EL (cell line): Measurements from ENCODE around the gene CEP120.
"Not testable (repeated sequence)": the region's sequence is repeated elsewhere in the genome, so short reads cannot be mapped to it uniquely, and the experiment has no call there.

Source experiments
- DNase-seq: peaks from one replicate; pipeline ENCODE4 v3.0.0-alpha.2; 2016

The CEP120 gene

DNA sequence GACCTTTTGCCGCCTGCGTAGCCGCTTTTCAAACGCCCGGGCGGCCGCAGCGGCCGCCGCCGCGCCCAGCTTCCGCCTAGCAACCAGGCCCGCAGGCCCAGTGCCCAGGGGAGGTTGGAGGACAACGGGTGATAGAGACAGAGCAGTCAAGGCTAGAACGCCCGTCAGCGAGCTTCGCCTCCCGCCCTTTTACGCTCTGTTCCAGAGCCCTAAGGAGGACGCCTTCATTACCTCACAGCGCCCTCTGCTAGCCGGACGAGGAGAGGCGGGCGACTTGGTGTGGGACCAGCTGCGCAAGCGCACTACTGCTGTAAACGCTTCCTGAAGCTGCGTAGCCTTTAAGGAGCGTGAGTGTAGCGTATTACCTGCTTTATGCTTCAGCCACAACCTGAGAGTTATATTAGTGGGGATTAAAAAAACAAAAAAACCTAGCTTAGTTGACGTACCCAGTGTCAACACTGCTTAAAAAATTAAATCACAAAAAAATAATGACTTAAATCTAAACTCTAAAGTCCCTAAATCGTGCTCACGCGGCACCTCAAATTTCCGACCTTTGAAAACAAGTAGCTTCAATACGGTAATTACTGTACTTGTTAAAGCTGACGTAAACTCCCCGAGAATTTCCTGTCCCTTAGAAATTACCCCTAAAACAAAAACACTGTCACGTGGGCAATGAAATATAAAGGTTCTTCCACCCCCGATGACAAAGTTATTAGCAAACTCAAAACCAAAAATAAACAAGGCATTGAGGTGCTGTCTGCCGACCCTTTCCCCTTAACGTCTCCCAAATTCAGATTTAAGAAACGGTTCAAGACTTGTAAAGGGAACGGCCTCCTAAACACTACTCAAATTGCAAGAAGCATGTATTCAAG lies at the start of gene CEP120:
CEP120 (minus strand) TSS at position 126 of the 872 bp plus-strand sequence. CDS start 405 bp downstream, outside the sequence.
- DNase-seq, result peak; percentile 99

DNA sequence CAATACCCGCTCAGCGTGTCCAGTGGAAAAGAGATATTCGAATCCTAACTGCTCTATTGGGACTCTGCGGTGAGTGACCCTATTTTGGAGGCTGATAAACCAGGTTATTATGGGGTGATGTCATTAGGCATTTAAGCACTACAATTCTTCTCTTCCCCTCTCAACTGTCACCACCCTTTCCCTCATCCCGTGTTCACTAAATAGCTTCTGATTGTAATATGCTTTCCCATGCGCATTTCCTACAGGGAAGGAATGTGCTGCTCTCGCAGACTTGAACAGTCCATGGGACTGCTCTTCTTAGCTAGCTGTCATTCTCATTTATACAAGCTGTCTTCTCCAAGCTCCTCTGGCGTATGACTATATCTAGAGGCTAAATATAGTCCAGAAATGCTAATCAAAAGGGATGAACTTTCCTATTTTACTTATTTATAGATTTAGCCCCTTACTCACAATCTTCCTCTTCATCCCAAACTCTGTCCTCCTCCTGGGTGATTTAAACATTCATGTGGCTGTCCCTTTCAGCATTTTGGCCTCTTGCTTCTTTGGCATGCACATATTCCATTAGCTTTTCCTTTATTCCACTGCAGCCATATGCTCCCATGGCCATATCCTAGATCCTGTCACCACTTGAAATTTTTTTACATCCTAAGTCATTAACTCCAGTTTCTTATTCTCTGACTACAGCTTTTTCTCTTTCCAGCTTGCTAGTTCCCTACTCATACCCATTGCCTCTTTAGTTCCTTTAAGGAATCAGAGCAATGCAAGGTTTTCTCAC lies 49.1 kb upstream of the CEP120 start:
- no peak for DNase-seq

DNA sequence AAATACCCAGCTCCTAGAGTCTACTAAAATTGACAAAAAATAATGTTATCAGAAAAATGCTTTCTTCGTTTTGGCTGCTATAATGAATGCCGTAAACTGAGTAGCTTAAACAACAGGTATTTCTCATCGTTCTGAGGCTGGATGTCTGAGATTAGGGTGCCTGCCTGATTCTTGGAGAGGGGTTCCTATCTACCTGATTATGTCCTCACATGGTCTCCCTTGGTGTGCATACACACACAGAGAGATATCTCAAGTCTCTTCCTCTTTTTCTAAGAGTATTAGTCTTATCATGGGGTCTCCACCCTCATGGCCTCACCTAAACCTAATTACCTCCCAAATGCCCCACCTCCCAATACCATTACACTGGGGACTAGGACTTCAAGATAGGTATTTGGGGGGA lies 48.2 kb upstream of the CEP120 start:
- DNase-seq, result no peak

DNA sequence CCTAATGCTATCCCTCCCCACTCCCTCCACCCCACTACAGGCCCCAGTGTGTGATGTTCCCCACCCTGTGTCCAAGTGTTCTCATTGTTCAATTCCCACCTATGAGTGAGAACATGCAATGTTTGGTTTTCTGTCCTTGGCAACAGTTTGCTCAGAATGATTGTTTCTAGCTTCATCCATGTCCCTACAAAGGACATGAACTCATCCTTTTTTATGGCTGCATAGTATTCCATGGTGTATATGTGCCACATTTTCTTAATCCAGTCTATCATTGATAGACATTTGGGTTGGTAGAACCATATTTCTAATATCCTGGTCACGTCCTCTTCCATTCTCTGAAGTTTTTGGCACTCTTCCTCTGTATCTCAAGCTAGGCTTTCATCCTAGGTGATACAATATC lies 43.6 kb upstream of the CEP120 start:
- DNase-seq, result not testable (repeated sequence)

DNA sequence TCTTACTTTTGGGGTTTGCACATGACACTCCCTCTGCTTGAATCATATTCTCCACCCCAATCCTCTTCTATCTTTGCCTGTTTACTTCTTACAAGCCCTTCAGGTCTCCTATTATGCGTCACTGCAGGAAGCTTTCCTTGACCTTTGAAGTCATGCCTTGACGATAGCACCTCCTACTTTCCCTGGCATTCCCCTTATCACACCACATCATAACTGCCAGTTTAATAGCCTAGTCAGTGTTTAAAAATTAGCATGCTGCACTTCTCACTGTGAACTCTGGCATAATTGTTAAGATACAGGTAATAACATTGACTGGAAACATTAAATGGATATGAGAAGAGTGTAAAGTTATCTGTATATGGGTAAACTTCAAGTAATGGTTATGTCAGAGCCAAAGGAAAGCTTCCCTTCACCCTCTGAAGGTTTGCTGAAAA lies 37.1 kb upstream of the CEP120 start:
- DNase-seq, result peak; percentile 34

DNA sequence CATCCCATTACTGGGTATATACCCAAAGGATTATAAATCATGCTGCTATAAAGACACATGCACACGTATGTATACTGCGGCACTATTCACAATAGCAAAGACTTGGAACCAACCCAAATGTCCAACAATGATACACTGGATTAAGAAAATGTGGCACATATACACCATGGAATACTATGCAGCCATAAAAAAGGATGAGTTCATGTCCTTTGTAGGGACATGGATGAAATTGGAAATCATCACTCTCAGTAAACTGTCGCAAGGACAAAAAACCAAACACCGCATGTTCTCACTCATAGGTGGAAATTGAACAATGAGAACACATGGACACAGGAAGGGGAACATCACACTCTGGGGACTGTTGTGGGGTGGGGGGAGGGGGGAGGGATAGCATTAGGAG lies 35.8 kb upstream of the CEP120 start:
- not testable (repeated sequence) for DNase-seq

DNA sequence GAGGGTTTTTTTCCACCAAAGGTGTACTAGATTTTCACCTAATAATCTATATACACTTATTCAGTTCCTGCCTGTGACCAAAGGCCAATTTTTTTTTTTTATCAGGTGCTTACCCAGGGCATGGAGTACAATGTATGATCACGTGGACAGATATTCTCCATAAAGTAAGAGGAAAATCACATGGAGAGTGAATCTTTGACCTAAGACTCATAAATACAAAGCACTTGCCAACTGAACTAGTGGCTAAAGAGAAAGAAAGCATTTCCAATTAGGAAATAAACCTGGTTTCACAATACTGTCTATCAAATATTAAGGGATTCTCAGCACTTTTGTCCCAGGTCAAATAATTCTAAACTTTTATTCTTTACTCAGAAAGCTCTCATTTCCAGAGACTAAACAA lies 33.0 kb upstream of the CEP120 start:
- DNase-seq, result no peak

DNA sequence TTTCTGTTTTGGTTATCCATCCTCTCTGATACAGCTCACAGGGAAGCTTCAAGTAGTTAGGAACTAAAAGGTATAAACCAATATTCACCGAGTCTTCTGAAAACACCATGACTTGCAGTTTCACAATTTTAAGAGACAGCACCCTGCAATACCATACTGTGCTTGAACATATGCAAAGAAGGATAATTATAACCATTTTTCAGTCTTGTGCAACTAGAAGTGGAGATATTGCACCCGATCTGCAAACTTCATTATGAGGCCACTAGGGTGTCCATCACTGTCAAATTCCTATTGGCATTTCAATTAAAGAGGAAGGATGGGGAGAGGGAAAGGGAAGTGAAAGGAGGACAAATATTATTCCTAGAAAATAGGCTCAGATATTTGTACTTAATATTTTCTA lies 32.4 kb upstream of the CEP120 start:
- DNase-seq, result no peak

DNA sequence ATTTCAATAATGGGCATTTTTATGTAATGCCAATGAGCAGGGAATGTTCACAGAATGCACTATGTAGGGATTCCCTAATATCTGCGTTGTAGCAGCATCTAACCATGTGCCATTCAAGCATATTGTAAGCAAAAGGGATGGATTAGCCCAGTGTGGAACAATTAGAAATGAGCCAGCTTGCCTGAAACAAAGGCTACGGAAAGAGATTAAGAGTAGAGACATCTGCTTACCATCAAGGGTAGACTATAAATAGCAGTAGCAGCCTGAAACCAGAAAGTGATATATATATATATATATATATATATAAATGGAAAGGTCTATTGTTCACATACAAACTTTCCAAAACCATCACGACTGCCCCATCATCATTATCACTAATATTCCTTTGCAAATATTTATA lies 31.9 kb upstream of the CEP120 start:
- DNase-seq, result no peak

DNA sequence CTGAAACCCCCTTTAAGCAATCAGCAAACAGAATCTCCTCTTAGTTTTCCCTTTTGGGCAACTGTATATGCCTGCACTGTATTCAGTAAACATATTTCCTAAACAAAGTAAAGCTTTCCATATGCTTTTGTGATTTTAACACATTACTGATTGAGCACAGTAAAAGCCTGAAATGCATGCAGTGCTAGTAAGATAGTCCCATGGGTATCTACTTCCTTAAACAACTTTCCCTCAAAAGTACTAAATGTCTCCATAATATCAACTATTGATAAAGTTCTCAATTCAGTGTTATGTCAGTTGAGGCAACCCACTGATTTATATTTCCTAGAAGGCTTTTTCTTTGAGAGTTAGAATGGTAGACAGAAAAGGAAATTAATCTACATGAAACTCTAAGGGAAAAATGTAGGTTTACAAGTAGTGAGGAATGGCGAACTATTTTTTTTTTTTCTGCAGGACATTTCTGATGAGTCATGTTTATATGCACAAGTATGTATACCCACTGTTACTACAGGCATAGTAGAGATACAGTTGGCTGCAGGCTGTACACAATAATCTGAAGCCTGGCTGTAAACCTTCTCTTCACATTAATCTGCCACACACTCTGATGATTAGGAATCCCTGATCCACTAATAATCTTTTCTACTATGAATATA lies 31.2 kb upstream of the CEP120 start:
- no peak for DNase-seq

DNA sequence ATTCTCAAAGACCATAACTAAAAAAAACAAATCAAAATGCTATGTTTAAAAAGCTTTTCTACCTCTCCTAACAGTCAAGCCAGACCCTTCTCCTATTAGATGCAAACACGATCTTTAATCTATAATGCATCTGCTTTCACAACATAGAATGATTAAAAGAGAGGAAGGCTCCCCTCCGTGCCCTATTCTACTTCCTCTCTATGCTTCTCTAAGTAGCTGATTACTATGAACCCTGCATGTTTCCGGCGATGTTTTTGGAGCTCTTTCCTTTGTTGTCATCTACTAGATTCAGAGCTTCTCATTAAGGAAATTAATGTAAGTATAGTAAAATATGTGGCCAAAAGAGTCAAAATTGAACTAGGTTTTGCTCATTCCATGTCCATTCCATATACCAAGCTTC lies 29.2 kb upstream of the CEP120 start:
- DNase-seq, result no peak

DNA sequence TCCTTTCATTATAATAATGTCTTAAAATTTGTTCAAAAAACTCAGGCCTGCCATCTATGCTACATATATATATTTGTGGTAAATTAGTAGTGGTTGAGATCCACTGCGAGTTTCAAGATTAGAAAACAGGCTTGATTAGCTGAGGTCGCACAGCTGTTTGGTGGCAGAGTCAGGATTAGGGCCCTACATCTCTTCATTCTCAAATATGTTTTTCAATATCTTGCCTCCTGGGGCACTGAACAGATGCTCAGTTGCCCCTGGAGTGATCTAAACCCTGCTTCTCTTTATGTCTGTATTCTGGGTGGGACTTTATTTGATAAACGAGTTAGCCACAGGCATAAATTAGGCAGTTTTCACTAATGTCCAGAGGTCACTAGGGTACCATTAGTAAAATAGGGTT lies 27.8 kb upstream of the CEP120 start:
- DNase-seq, result no peak

DNA sequence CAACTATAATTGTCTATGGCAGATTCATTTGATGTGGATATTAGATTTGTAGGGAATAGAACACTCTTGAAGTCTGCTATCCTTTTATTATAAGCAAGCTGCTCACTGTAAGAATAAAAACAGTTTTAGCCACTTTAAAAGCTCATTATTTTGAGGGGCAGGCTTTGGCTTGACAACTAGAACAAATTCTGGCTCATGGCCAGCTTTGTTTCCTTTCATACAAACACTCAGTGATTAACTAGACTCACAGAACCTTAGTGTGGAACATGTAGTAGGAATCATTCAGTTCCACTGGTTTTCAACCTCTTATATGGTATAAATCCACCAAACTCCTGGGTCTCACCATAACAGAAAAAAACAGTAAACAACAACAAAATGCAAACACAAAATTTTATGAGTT lies 27.4 kb upstream of the CEP120 start:
- no peak for DNase-seq

DNA sequence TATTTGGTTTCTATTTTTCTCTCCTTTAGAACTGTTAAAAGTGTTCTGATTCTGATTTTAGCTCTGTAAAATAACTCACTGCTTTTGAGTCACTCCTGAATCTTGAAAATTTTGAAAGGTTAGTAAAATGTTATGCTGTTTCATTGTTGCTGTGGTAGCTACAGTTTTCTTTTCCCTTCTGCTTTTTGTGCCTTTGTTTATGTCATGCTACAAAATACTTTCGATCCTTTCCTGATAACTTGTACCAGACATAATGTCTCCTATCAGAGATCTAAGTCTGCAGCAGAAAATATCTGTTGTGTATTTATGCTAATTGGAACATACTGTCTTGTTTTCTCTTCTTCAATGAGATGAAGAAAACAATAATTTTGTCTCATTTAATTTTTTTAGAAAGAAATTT lies 26.9 kb upstream of the CEP120 start:
- no peak for DNase-seq

DNA sequence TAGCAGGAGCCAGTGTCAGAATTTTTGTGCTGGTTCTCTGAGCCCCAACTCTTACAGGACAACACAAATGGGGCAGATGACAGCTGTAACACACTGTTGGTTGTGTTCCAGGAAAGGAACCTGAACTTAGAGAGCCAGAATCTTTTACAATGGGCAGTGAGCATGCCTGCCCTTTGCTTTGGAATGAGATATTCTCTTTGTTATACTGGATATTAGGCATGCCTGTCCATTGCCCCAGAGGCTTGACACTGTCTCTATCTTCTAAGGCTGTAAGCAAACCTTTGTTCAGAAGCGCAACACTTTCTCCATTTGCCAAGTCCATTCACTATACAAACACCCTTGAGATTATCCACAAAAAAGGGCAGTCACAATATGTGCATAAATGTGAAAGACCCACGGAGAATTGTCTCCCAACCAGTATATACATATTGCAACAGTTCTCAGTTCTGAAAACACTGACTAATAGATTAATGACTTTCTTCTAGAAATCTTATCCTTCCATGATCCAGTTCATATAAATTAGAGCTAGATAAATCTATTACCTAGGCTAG lies 26.3 kb upstream of the CEP120 start:
- DNase-seq, result no peak

DNA sequence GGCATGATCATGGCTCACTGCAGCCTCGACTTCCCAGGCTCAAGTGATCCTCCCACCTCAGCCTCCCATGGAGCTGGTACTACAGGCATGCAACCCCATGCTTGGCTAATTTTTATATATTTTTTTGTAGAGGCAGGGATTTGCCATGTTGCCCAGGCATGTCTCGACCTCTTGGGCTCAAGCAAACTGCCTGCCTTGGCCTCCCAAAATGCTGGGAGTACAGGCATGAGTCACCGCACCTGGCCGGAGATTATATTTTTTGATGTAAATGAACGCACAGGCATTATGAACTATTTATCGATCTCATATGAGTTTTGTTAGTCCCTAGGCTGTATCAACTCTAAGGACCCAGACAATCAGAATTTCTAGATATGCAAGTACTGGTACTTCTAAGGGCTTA lies 25.5 kb upstream of the CEP120 start:
- DNase-seq, result no peak

DNA sequence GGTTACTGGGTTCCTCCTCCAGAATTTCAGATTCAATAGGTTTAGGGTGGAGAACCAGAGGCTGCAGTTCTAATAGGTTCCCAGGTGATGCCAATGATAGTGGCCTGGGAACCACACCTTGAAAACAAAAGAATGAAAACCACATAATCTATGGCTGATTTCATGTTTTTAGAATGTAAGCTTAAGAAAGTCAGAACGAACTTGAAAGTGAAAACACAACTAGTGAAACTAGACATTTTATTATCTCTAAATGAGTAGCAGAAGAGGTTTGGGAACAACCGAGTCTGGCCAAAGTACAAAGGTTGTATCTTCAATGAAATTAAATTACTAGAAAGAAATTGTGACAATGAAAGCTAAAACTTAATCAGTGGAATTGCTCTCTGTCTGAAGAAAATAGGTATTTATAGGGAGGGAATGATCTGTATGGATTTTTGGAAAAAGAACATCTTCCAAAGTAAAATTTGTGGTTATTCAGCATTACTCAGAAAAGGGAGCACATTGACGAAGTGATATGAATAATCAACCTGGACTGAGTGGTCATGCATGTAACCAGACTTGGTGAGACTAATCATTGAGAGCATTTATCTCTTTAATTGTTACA lies 24.9 kb upstream of the CEP120 start:
- no peak for DNase-seq

DNA sequence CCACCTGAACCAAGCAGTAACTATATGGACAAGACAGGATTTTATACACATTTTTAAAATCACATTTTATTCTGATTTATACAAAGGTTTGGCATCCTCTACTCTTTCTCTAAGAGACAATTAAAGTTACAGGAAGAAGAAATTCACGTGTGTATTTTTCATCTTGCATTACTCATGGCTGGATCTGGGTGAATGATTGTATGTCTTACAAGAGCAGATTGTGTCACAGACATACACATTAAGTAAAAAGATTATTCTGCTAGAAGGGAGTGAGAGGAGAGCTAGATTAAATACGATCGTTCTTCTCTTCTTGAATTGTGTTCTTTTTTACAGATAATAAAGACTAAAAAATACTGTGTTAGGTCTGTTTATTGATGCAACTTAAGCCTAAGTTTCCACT lies 20.8 kb upstream of the CEP120 start:
- DNase-seq, result no peak

DNA sequence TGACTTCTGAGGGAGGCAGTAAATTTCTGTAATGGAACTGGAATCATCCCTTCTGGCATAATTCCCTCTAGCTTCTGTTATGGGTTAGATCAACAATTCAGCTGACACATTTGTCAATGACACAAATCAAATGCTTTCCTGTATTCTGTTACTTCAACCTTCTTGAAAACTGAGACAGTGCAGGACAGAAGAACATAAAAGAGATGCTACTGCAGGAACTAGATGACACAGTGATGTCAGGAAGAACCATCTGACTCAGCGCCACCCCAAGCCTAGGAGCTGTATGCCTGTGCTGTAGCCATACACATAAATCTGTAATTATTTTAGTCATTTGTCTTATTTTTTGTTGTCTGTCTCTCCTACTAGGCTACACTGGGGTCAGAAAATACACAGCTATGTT lies 18.2 kb upstream of the CEP120 start:
- no peak for DNase-seq

DNA sequence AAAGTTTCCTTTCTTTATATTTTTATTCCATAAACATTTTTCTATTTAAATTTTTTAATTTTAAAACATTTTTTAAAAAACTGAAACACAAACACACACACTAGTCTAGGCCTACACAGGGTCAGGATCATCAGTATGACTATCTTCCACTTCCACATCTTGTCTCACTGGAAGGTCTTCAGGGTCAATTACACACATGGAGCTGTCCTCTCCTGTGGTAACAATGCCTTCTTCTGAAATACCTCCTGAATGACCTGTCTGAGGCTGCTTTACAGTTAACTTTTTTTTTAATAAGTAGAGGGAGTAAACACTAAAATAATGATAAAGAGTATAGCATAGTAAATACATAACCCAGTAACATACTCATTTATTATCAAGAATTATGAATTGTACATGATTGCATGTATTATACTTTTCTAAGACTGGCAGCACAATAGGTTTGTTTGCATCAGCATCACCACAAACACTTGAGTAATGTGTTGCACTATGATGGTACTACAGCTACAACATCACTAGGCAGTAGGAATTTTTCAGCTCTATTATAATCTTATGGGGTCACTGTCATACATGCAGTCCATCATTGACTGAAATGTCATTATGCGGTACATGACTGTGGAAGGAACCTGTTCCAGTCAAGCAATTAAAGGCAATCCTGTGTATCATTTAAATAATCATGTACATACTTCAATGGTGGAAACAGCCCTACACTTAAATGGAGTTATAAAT lies 17.4 kb upstream of the CEP120 start:
- peak; percentile 38 for DNase-seq

DNA sequence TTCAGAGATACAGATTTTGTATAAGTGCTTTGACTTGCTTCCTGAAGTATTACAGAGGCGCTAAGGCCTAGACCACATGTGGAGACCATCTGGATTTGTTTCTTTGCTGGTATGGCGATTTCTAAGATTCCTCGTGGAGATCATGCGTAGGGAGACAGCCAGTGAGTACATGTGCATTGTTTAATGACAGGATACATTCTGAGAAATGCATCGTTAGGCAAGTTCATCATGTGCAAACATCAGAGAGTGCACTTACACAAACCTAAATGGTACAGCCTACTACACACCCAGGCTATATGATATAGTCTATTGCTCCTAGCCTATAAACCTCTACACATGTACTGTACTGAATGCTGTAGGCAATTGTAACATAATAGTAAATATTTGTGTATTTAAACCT lies 16.5 kb upstream of the CEP120 start:
- no peak for DNase-seq

DNA sequence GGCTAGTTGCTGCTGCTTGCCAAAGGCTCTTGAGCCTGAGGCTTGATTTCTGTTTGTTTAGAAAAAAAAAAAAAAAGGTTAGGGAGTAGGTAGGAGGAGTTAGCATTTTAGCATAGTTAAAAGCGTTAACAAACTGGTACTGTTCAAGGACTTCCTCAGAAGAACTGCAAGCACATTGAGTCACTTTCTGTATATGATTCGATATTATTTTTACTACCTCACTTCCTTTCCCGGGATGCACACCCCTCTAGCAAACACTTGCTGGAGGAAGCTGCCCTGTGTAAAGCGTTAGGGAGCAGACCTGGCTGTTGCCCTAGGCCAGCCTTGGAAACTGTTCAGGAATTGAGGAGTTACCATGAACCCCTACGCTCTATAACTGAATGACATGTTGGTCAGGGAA lies 15.7 kb upstream of the CEP120 start:
- DNase-seq, result peak; percentile 59
